Body of pancreas (tissue), 4 donors: Measurements from ENCODE around the gene PCSK4. TPM values are rescaled to one million over a fixed set of nuclear protein-coding genes. Genes with fewer than 3 reads are reported as not detected.
A peak's percentile ranks its signal among the peaks of the same experiment; 100 is the strongest.

Experiments used
- ATAC-seq: fragments of 150-250 bp; one replicate; pipeline ENCODE4 v1.9.1; 2016
- DNase-seq, 4 donors: peaks; one replicate each; pipeline ENCODE4 v3.0.0-alpha.2; 2019
- H3K27ac ChIP-seq, 4 donors: fragments of 200-600 bp; sonication (generic); 1 replicate in 3 of 4; 2 replicates in 1 of 4; pipeline versions ENCODE4 v1.5.1 to v1.6.1; 2016 to 2019; ENCODE audit warnings: mild to moderate bottlenecking in 1 of 4, mixed read lengths in 1 of 4, moderate library complexity in 1 of 4
- H3K27me3 ChIP-seq, 2 donors: fragments of 200-600 bp; sonication (generic); one replicate each; pipeline ENCODE4 v1.6.0; 2016; ENCODE audit warnings: mild to moderate bottlenecking in 1 of 2
- H3K36me3 ChIP-seq, 2 donors: fragments of 200-600 bp; sonication (generic); replicated peaks in 1 of 2; 2 replicates each; pipeline ENCODE4 v1.5.1; 2016; ENCODE audit warnings: low read depth in 2 of 2; ENCODE audit not compliant: insufficient read depth in 1 of 2
- H3K4me1 ChIP-seq: fragments of 200-600 bp; sonication (generic); one replicate; pipeline ENCODE4 v1.6.0; 2016
- H3K4me3 ChIP-seq, 2 donors: fragments of 200-600 bp; sonication (generic); 1 replicate in 1 of 2; 2 replicates in 1 of 2; pipeline ENCODE4 v1.5.1; 2016 to 2019
- H3K9me3 ChIP-seq, 3 donors: fragments of 200-600 bp; sonication (generic); 1 replicate in 2 of 3; 2 replicates in 1 of 3; pipeline ENCODE4 v1.5.1; 2016
- POLR2A ChIP-seq, 3 donors: fragments of 450-650 bp; IDR thresholded peaks; one replicate each; pipeline ENCODE4 v1.6.1; 2016; ENCODE audit warnings: antibody characterized with exemption in 3 of 3, mild to moderate bottlenecking in 2 of 3
- WGBS, 2 donors: methylation state at CpG; one replicate each; pipeline ENCODE4 v1.1.5; 2017; 5-methylcytosine and 5-hydroxymethylcytosine counted together
- intact Hi-C: fragments of 100-400 bp; cut with DNase I; formaldehyde crosslinking; loops from one replicate; pipeline ENCODE4 v1.15.1; 2023
- total RNA-seq, 2 donors: library from RNA; depleted of rRNA; stranded (reverse); fragments of >200 nt; gene quantifications; one replicate each; pipeline ENCODE4 v1.1.0, GENCODE V29; 2016
- TF ChIP-seq, protein P1 (sequence below), 7 experiments: fragments of 450-650 bp in 4 of 7; fragments of 200-600 bp in 3 of 7; sonication (generic) in 3 of 7; IDR thresholded peaks; one replicate each; pipeline ENCODE4 v1.5.1; 2016 to 2019; ENCODE audit warnings: antibody characterized with exemption in 7 of 7

The PCSK4 gene
- total RNA-seq, 2 donors from 2014 or later: 5.2 to 10.9 TPM

DNA sequence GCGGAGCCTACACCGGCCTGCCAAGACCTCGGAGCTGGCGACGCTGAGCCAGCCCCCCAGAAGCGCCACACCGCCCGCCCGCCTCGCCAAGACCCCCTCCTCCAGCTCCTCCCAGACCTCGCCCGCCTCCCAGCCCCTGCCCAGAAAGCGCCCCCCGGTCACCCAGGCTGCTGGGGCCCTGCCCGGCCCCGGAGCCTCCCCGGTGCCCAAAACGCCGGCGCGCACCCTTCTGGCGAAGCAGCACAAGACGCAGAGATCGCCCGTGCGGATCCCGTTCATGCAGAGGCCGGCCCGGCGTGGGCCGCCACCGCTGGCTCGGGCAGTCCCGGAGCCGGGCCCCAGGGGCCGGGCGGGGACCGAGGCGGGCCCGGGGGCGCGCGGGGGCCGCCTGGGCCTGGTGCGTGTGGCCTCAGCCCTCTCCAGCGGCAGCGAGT lies 21.3 kb downstream of the PCSK4 start:
- Histone ChIP-seq H3K9me3 (no peaks in the 10 kb centered on the region), H3K4me3 (no peak overlapping the region), H3K4me1 (peaks cover 81% of the 10 kb centered on the region), H3K27ac (no peak overlapping the region), H3K27me3 (peaks cover 0 to 60% of the 10 kb centered on the region in 2 donors), H3K36me3 (no peaks in the 10 kb centered on the region)
- DNase-seq (peak in 2 of 4 donors; percentile 45 to 48), ATAC-seq (peak; percentile 16)
- 1% methylated on average over 23 of the region's 47 CpGs; no CpG with 5 or more reads in 1 of the 2 donors for WGBS, 2 donors
- intact Hi-C loops: no loop called here
- TF ChIP-seq, protein P1, sequence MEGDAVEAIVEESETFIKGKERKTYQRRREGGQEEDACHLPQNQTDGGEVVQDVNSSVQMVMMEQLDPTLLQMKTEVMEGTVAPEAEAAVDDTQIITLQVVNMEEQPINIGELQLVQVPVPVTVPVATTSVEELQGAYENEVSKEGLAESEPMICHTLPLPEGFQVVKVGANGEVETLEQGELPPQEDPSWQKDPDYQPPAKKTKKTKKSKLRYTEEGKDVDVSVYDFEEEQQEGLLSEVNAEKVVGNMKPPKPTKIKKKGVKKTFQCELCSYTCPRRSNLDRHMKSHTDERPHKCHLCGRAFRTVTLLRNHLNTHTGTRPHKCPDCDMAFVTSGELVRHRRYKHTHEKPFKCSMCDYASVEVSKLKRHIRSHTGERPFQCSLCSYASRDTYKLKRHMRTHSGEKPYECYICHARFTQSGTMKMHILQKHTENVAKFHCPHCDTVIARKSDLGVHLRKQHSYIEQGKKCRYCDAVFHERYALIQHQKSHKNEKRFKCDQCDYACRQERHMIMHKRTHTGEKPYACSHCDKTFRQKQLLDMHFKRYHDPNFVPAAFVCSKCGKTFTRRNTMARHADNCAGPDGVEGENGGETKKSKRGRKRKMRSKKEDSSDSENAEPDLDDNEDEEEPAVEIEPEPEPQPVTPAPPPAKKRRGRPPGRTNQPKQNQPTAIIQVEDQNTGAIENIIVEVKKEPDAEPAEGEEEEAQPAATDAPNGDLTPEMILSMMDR (IDR thresholded peaks at IDR 0.05): no peak
- TF ChIP-seq POLR2A (IDR thresholded peaks at IDR 0.05): no peak

DNA sequence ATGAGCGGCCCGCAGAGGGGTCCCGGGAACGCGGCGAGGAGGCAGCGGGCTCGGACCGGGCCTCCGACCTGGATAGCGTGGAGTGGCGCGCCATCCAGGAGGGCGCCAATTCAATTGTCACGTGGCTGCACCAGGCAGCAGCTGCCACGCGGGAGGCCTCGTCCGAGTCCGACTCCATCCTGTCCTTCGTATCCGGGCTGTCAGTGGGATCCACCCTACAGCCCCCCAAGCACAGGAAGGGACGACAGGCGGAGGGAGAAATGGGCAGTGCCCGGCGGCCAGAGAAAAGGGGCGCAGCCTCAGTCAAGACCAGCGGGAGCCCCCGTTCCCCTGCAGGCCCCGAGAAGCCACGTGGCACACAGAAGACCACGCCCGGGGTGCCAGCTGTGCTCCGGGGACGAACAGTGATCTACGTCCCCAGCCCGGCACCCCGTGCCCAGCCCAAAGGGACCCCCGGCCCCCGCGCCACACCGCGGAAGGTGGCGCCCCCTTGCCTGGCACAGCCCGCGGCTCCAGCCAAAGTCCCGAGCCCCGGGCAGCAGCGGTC lies 21.8 kb downstream of the PCSK4 start:
- no peak overlapping the region for H3K4me3 ChIP-seq
- intact Hi-C loops: no loop called here
- no peaks in the 10 kb centered on the region for H3K9me3 ChIP-seq
- peaks cover 0 to 58% of the 10 kb centered on the region in 2 donors for H3K27me3 ChIP-seq
- TF ChIP-seq, protein P1 (IDR thresholded peaks at IDR 0.05): no peak
- TF ChIP-seq POLR2A (IDR thresholded peaks at IDR 0.05): no peak
- DNase-seq: no peak
- WGBS, 2 donors: 4% methylated on average over 48 of the region's 49 CpGs; no CpG with 5 or more reads in 1 of the 2 donors
- no peak overlapping the region for H3K27ac ChIP-seq
- no peak for ATAC-seq
- H3K4me1 ChIP-seq: peaks cover 79% of the 10 kb centered on the region
- H3K36me3 ChIP-seq: no peaks in the 10 kb centered on the region

DNA sequence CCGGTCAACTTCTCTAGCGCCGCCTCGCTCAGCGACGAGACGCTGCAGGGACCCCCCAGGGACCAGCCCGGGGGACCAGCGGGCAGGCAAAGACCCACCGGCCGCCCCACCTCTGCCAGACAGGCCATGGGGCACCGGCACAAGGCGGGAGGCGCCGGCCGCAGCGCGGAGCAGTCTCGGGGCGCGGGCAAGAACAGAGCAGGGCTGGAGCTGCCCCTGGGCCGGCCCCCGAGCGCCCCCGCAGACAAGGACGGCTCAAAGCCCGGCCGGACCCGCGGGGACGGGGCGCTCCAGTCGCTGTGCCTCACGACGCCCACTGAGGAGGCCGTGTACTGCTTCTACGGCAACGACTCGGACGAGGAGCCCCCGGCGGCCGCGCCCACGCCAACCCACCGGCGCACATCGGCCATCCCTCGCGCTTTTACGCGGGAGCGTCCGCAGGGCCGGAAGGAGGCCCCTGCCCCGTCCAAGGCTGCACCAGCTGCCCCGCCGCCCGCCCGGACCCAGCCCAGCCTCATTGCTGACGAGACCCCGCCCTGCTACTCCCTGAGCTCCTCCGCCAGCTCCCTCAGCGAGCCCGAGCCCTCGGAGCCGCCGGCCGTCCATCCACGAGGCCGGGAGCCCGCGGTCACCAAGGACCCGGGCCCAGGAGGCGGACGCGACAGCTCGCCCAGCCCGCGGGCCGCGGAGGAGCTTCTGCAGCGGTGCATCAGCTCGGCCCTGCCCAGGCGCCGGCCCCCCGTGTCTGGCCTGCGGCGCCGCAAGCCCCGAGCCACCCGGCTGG lies 22.5 kb downstream of the PCSK4 start:
- Histone ChIP-seq H3K27ac (no peak overlapping the region), H3K36me3 (no peaks in the 10 kb centered on the region), H3K4me3 (no peak overlapping the region), H3K4me1 (peaks cover 72% of the 10 kb centered on the region), H3K9me3 (no peaks in the 10 kb centered on the region), H3K27me3 (peaks cover 0 to 51% of the 10 kb centered on the region in 2 donors)
- WGBS, 2 donors: 4% methylated on average over 13 of the region's 92 CpGs; no CpG with 5 or more reads in 1 of the 2 donors
- DNase-seq (no peak), ATAC-seq (no peak)
- intact Hi-C loops: no loop called here
- TF ChIP-seq, protein P1 (IDR thresholded peaks at IDR 0.05): no peak
- no peak for TF ChIP-seq POLR2A (IDR thresholded peaks at IDR 0.05)

DNA sequence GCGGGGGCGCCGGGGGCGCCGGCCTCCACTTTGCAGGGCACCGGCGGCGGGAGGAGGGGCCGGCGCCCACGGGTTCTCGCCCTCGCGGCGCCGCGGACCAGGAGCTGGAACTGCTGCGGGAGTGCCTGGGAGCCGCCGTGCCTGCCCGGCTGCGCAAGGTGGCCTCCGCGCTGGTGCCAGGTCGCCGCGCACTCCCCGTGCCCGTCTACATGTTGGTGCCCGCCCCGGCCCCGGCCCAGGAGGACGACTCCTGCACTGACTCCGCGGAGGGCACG lies 23.0 kb downstream of the PCSK4 start:
- Histone ChIP-seq H3K9me3 (no peaks in the 10 kb centered on the region), H3K4me3 (no peak overlapping the region), H3K27ac (no peak overlapping the region), H3K36me3 (no peaks in the 10 kb centered on the region), H3K27me3 (peaks cover 0 to 46% of the 10 kb centered on the region in 2 donors), H3K4me1 (peaks cover 67% of the 10 kb centered on the region)
- DNase-seq (no peak), ATAC-seq (no peak)
- TF ChIP-seq, protein P1 (IDR thresholded peaks at IDR 0.05): no peak
- no peak for TF ChIP-seq POLR2A (IDR thresholded peaks at IDR 0.05)
- 5% methylated on average over 33 of the region's 36 CpGs; no CpG with 5 or more reads in 1 of the 2 donors for WGBS, 2 donors
- intact Hi-C loops: no loop called here
